ENCODE measurements around the gene VEZT.
"Not testable (repeated sequence)": the region's sequence is repeated elsewhere in the genome, so short reads cannot be mapped to it uniquely, and the experiment has no call there.

VEZT gene

GRCh38 chr12:95225645-95226212, 8.1 kb downstream of the VEZT start:
- POLR2A ChIA-PET = no interaction called here
- TF ChIP-seq FOXM1 (IDR thresholded peaks at IDR 0.05; ENCODE audit: borderline replicate concordance) (no peak), L3MBTL2 (conservative IDR thresholded peaks at IDR 0.05) (no peak), LEF1 (IDR thresholded peaks at IDR 0.05; ENCODE audit: borderline replicate concordance) (no peak)
- CTCF ChIA-PET = interaction anchor here (0.6 kb wide), 3 partner anchors 46 to 110 kb away, joined by 3 read pairs; no protein-coding TSS in a partner anchor
- DNase-seq (ENCODE audit: extremely low spot score) = no peak

- ChIA-PET POLR2A (interaction anchor here (1.0 kb wide), 1 partner anchor 10 kb away, joined by 3 read pairs; the partner anchor contains the start of genes FGD6 and VEZT), CTCF (no interaction called here)
- no peak for TF ChIP-seq CTBP1 (IDR thresholded peaks at IDR 0.05; ENCODE audit: borderline replicate concordance)
- no peak for TF ChIP-seq HDGF (IDR thresholded peaks at IDR 0.05; ENCODE audit: borderline replicate concordance)
- TF ChIP-seq BHLHE40 (IDR thresholded peaks at IDR 0.05; ENCODE audit: borderline replicate concordance) = no peak
- no peak for DNase-seq (ENCODE audit: extremely low spot score)
Observed at GRCh38 chr12:95227818-95228356, 10.3 kb downstream of the VEZT start.

- POLR2A ChIA-PET = interaction anchor here (1.0 kb wide), 1 partner anchor 11 kb away, joined by 3 read pairs; the partner anchor contains the start of genes FGD6 and VEZT
- no peak for DNase-seq (ENCODE audit: extremely low spot score)
- TF ChIP-seq BHLHE40 (IDR thresholded peaks at IDR 0.05; ENCODE audit: borderline replicate concordance) (no peak), PKNOX1 (IDR thresholded peaks at IDR 0.05) (no peak), SP1 (IDR thresholded peaks at IDR 0.05) (no peak), ARNT (IDR thresholded peaks at IDR 0.05) (no peak), ZNF384 (IDR thresholded peaks at IDR 0.05) (no peak), ELF4 (IDR thresholded peaks at IDR 0.05) (no peak), FOXA1 (IDR thresholded peaks at IDR 0.05) (no peak), TARDBP (IDR thresholded peaks at IDR 0.05) (no peak), FOXK2 (IDR thresholded peaks at IDR 0.05) (no peak), L3MBTL2 (conservative IDR thresholded peaks at IDR 0.05) (no peak), HDGF (IDR thresholded peaks at IDR 0.05; ENCODE audit: borderline replicate concordance) (no peak), NFRKB (IDR thresholded peaks at IDR 0.05) (no peak), SUZ12 (IDR thresholded peaks at IDR 0.05) (no peak), LEF1 (IDR thresholded peaks at IDR 0.05; ENCODE audit: borderline replicate concordance) (no peak), FOXM1 (IDR thresholded peaks at IDR 0.05; ENCODE audit: borderline replicate concordance) (no peak)
- CTCF ChIA-PET = interaction anchor here (0.9 kb wide), 1 partner anchor 11 kb away, joined by 3 read pairs; the partner anchor contains the start of genes FGD6 and VEZT
Observed at GRCh38 chr12:95228617-95229016, 11.0 kb downstream of the VEZT start.

GRCh38 chr12:95229636-95230035, 12.0 kb downstream of the VEZT start:
- CTCF ChIA-PET = interaction anchor here (0.6 to 0.9 kb wide), 2 partner anchors 12 to 163 kb away, joined by 3 read pairs; partner anchors contain the start of genes FGD6 and VEZT
- no peak for DNase-seq (ENCODE audit: extremely low spot score)
- TF ChIP-seq FOXK2 (IDR thresholded peaks at IDR 0.05) = no peak
- no peak for TF ChIP-seq BHLHE40 (IDR thresholded peaks at IDR 0.05; ENCODE audit: borderline replicate concordance)
- TF ChIP-seq ELF4 (IDR thresholded peaks at IDR 0.05) = no peak
- no peak for TF ChIP-seq SP1 (IDR thresholded peaks at IDR 0.05)
- no peak for TF ChIP-seq PKNOX1 (IDR thresholded peaks at IDR 0.05)
- no peak for TF ChIP-seq ZNF384 (IDR thresholded peaks at IDR 0.05)
- TF ChIP-seq ARNT (IDR thresholded peaks at IDR 0.05) = no peak
- TF ChIP-seq L3MBTL2 (conservative IDR thresholded peaks at IDR 0.05) = no peak
- TF ChIP-seq FOXA1 (IDR thresholded peaks at IDR 0.05) = no peak
- TF ChIP-seq CTBP1 (IDR thresholded peaks at IDR 0.05; ENCODE audit: borderline replicate concordance) = no peak
- TF ChIP-seq FOXM1 (IDR thresholded peaks at IDR 0.05; ENCODE audit: borderline replicate concordance) = no peak
- no peak for TF ChIP-seq LEF1 (IDR thresholded peaks at IDR 0.05; ENCODE audit: borderline replicate concordance)
- TF ChIP-seq SUZ12 (IDR thresholded peaks at IDR 0.05) = no peak
- POLR2A ChIA-PET = interaction anchor here (1.0 kb wide), 1 partner anchor 12 kb away, joined by 3 read pairs; the partner anchor contains the start of genes FGD6 and VEZT

GRCh38 chr12:95230313-95230712, 12.7 kb downstream of the VEZT start:
- CTCF ChIA-PET = interaction anchor here (0.6 kb wide), 2 partner anchors 108 to 164 kb away, joined by 3 to 10 read pairs; no protein-coding TSS in a partner anchor
- TF ChIP-seq ZNF384 (IDR thresholded peaks at IDR 0.05) = no peak
- no peak for TF ChIP-seq ARNT (IDR thresholded peaks at IDR 0.05)
- TF ChIP-seq ELF4 (IDR thresholded peaks at IDR 0.05) = no peak
- no peak for TF ChIP-seq BHLHE40 (IDR thresholded peaks at IDR 0.05; ENCODE audit: borderline replicate concordance)
- no peak for TF ChIP-seq L3MBTL2 (conservative IDR thresholded peaks at IDR 0.05)
- no peak for TF ChIP-seq SP1 (IDR thresholded peaks at IDR 0.05)
- no peak for TF ChIP-seq NFRKB (IDR thresholded peaks at IDR 0.05)
- TF ChIP-seq FOXA1 (IDR thresholded peaks at IDR 0.05) = no peak
- no peak for TF ChIP-seq SUZ12 (IDR thresholded peaks at IDR 0.05)
- no peak for TF ChIP-seq LEF1 (IDR thresholded peaks at IDR 0.05; ENCODE audit: borderline replicate concordance)
- TF ChIP-seq CTBP1 (IDR thresholded peaks at IDR 0.05; ENCODE audit: borderline replicate concordance) = no peak
- no peak for TF ChIP-seq FOXM1 (IDR thresholded peaks at IDR 0.05; ENCODE audit: borderline replicate concordance)
- TF ChIP-seq PKNOX1 (IDR thresholded peaks at IDR 0.05) = no peak
- no peak for TF ChIP-seq HDGF (IDR thresholded peaks at IDR 0.05; ENCODE audit: borderline replicate concordance)
- no peak for TF ChIP-seq FOXK2 (IDR thresholded peaks at IDR 0.05)
- TF ChIP-seq TARDBP (IDR thresholded peaks at IDR 0.05) = no peak
- DNase-seq (ENCODE audit: extremely low spot score) = no peak
- POLR2A ChIA-PET = no interaction called here

GRCh38 chr12:95231190-95231589, 13.6 kb downstream of the VEZT start:
- DNase-seq (ENCODE audit: extremely low spot score) = no peak
- ChIA-PET POLR2A (no interaction called here), CTCF (no interaction called here)
- no peak for TF ChIP-seq SP1 (IDR thresholded peaks at IDR 0.05)
- TF ChIP-seq LEF1 (IDR thresholded peaks at IDR 0.05; ENCODE audit: borderline replicate concordance) = no peak
- TF ChIP-seq L3MBTL2 (conservative IDR thresholded peaks at IDR 0.05) = no peak
- no peak for TF ChIP-seq TARDBP (IDR thresholded peaks at IDR 0.05)

- CTCF ChIA-PET; DNase-seq (ENCODE audit: extremely low spot score); POLR2A ChIA-PET: not testable (repeated sequence)
Observed at GRCh38 chr12:95234187-95234586, 16.6 kb downstream of the VEZT start.

- CTCF ChIA-PET; DNase-seq (ENCODE audit: extremely low spot score); POLR2A ChIA-PET: not testable (repeated sequence)
Observed at GRCh38 chr12:95235621-95236020, 18.0 kb downstream of the VEZT start.
